Astrocyte of the cerebellum (primary cell): ENCODE measurements around the gene CCDC24.
A peak's percentile ranks its signal among the peaks of the same experiment; 100 is the strongest.

Source experiments
- DNase-seq: peaks from one replicate; pipeline ENCODE4 v3.0.0-alpha.2; 2011; ENCODE audit warnings: low read depth
- H3K4me3 ChIP-seq: 2 replicates; pipeline ENCODE4 v1.5.1; 2011; ENCODE audit warnings: mild to moderate bottlenecking, low read depth, low read length, moderate library complexity
- in situ Hi-C: cut with HindIII; loops from 2 replicates; pipeline ENCODE4 v1.10.0; 2017; ENCODE audit warnings: low sequenced_read_pairs
- TF ChIP-seq, protein P1 (sequence below): IDR thresholded peaks from 2 replicates; pipeline ENCODE4 v1.5.1; 2012; ENCODE audit warnings: low read length, low read depth, moderate library complexity, mild to moderate bottlenecking; ENCODE audit errors: missing control alignments

CCDC24 gene

DNA sequence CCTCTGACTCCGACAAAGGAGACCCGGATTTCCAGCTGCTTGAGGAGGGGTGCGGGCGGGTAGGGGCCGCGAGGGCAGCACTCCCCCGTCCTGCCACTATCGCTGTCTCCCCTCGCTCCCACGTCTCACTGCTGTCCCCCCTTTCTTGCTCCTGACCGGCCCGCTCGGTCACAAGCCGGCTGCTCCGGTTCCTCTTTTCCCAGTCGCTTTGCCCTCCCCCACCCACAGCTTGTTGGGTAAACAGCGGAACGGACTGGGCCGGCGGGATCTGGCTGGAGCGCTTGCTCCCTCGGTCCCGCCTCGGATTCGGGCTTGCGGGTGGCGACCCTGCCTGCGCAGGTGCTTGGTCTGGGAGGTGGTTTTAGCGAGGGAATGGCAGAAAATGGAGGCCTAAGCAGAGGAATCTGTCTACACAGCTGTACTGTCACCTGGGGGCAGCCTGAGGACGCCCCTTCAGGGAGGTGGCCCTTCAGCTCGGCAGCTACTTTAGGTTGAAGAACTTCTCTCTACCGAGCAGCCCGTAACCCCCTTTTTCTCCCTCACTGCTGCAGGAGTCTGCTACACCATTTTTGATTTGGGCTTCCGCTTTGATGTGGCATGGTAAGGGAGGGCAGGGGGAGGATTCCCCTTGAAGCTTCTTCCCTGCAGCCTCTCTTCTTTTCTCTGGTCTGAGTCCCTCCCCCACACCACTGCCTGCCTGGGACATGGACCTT is 16.0 kb upstream of the CCDC24 start:
- no peak for DNase-seq
- TF ChIP-seq, protein P1, sequence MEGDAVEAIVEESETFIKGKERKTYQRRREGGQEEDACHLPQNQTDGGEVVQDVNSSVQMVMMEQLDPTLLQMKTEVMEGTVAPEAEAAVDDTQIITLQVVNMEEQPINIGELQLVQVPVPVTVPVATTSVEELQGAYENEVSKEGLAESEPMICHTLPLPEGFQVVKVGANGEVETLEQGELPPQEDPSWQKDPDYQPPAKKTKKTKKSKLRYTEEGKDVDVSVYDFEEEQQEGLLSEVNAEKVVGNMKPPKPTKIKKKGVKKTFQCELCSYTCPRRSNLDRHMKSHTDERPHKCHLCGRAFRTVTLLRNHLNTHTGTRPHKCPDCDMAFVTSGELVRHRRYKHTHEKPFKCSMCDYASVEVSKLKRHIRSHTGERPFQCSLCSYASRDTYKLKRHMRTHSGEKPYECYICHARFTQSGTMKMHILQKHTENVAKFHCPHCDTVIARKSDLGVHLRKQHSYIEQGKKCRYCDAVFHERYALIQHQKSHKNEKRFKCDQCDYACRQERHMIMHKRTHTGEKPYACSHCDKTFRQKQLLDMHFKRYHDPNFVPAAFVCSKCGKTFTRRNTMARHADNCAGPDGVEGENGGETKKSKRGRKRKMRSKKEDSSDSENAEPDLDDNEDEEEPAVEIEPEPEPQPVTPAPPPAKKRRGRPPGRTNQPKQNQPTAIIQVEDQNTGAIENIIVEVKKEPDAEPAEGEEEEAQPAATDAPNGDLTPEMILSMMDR, result no peak
- in situ Hi-C loops, result loop anchor here (10.0 kb wide), 1 partner anchor 49 kb away; no protein-coding TSS in a partner anchor
- peak overlapping the region; percentile 95 for H3K4me3 ChIP-seq

DNA sequence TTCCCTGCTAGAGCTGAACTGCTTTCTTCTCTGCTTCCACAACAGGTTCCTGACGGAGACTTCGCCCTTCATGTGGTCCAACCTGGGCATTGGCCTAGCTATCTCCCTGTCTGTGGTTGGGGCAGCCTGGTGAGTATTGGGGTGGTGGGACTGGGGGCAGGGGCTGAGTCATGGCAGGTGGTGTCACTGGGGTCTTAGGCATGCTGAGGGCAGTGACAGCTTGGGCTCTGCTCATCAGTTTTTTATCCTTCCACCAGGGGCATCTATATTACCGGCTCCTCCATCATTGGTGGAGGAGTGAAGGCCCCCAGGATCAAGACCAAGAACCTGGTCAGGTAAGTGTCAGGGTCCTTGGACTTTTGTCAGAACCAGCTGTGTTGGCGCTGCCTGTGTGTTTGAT is 15.4 kb upstream of the CCDC24 start:
- H3K4me3 ChIP-seq, result peak overlapping the region; percentile 95
- in situ Hi-C loops, result loop anchor here (10.0 kb wide), 1 partner anchor 49 kb away; no protein-coding TSS in a partner anchor
- TF ChIP-seq, protein P1, result no peak
- no peak for DNase-seq

DNA sequence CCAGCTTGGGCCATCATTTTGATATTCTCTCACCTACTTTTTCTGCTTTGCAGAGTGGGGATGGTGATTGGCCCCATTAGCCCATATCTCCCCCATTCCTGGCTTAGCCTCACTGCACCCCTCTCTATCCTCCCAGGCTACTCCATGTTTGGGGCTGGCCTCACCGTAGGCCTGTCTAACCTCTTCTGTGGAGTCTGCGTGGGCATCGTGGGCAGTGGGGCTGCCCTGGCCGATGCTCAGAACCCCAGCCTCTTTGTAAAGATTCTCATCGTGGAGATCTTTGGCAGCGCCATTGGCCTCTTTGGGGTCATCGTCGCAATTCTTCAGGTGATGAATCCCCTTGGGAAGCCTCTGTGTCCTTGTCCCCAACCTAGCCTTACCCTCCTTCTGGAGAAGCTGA is 14.5 kb upstream of the CCDC24 start:
- DNase-seq, result no peak
- in situ Hi-C loops, result loop anchor here (10.0 kb wide), 1 partner anchor 48 kb away; no protein-coding TSS in a partner anchor
- H3K4me3 ChIP-seq, result no peak overlapping the region
- TF ChIP-seq, protein P1, result no peak

DNA sequence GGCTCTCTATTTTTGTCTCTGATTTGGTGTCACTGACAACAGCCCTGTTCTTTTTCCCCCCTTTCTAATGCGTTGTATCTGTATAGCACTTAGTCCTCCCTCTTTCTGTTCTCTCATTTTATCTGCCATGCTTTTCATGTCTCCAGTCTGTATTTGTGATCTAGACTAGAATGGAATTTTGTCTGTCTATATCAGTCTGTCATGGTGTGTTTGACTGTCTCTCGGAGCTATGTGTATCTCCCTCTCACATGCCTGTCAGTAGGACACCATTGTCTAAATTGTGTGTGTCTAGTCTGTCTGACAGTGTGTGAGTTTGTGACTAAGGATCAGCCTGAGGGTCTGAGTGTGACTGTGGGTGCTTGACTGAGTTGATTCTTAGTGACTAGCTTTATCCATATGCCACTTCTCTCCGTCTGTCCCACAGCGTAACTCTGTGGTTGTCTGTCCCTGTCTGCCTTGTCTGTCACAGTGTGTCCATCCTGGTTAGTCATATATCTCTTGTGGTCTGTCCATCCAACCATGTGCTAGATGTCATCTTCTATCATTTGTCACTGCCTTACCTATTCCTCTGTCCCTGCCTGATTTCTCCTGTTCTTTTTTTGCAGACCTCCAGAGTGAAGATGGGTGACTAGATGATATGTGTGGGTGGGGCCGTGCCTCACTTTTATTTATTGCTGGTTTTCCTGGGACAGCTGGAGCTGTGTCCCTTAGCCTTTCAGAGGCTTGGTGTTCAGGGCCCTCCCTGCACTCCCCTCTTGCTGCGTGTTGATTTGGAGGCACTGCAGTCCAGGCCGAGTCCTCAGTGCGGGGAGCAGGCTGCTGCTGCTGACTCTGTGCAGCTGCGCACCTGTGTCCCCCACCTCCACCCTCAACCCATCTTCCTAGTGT is 13.8 kb upstream of the CCDC24 start:
- TF ChIP-seq, protein P1, result no peak
- DNase-seq, result no peak
- in situ Hi-C loops, result loop anchor here (10.0 kb wide), 1 partner anchor 47 kb away; no protein-coding TSS in a partner anchor
- no peak overlapping the region for H3K4me3 ChIP-seq

DNA sequence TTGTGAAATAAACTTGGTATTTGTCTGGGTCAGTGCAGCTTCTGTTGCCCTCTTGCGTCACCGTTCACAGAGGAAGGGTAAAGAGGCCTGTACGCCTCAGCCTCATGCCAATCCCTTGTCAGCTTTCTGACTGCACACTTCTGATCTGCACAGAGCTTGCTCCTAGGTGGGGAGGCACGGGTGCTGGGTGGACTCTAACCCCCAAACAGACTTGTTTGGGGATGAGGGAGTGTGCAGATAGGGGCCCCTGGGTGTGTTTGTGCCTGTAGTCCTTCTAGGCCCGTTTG is 13.2 kb upstream of the CCDC24 start:
- peak overlapping the region; percentile 56 for H3K4me3 ChIP-seq
- no peak for DNase-seq
- TF ChIP-seq, protein P1, result no peak
- in situ Hi-C loops, result loop anchor here (10.0 kb wide), 1 partner anchor 47 kb away; no protein-coding TSS in a partner anchor

DNA sequence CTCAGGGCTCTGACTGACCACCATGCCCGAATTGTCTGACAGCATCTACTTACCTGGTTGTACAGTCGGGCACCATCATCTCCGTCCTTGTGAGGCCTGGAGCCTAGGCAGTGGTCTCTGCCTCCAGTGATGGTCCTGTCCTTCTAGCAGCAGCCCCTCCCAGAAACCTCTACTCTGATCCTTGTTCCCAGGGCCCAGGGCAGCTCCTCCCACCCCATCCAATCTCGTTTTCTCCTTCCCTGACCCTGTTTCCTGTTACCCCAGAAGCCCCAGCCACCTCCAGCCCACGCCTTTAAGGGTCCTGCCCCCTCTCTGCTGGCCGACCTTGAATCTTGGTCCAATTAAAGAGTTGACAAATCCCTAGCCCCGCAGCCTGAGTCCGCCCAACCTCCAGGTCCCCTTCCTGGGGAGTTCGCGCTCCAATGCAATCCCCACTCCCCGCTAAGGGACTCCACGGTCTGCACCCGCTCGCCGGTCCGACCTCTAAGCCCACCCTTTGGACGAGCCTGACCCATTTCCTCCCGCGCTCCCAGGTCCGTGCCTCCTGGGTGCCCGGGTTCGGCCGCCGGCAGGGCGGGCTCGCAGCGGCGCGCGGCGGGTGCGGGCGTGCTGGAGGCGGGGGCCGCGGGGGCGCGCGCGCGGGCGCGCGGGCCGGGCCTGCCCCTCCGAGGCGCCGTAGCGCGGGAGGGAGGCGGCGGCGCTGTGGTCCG is 12.7 kb upstream of the CCDC24 start, which contains the start of gene B4GALT2:
Gene B4GALT2, plus strand, starts transcription at position 660 of the 710 bp plus-strand sequence. CDS start 1,951 bp downstream, outside the sequence.
- in situ Hi-C loops, result loop anchor here (10.0 kb wide), 1 partner anchor 46 kb away; no protein-coding TSS in a partner anchor
- no peak for DNase-seq
- peak within 1 kb of the TSS; percentile 56 for H3K4me3 ChIP-seq
- TF ChIP-seq, protein P1, result no peak
